Fibroblast of lung (primary cell): Measurements from ENCODE around the gene XPR1.

Experiments used
- EZH2 ChIP-seq: IDR thresholded peaks from 2 replicates; pipeline ENCODE4 v1.5.1; 2012; ENCODE audit warnings: low read length, control low read depth, mild to moderate bottlenecking; ENCODE audit errors: missing control alignments
- TF ChIP-seq, protein P1 (sequence below), 2 donors: IDR thresholded peaks in 1 of 2; conservative IDR thresholded peaks in 1 of 2; 1 replicate in 1 of 2; 2 replicates in 1 of 2; pipeline ENCODE4 v1.5.1; 2011 to 2012; ENCODE audit warnings: low read length in 2 of 2, control low read depth in 1 of 2, inconsistent platforms in 1 of 2, low read depth in 1 of 2, mild to moderate bottlenecking in 1 of 2

DNA sequence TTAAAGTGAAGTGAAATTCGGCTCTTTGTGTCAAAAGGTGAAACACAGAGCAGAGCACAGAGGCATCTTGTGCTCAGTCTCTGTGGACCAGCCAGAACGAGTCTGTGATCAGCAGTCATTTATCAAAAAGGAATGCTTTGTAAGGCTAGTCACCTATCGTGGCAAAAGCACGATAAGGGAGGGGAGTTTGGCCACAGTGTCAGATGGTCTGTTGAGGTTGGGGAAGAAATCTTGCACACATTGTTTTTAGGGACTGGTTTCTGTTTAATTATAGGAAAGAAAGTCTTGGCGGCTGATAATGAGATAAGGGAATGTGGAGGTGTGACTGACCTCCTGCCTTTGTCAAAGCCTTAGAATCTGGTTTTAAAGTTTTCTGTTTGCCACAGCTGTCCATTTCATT is 222.6 kb downstream of the XPR1 start:
- TF ChIP-seq, protein P1, sequence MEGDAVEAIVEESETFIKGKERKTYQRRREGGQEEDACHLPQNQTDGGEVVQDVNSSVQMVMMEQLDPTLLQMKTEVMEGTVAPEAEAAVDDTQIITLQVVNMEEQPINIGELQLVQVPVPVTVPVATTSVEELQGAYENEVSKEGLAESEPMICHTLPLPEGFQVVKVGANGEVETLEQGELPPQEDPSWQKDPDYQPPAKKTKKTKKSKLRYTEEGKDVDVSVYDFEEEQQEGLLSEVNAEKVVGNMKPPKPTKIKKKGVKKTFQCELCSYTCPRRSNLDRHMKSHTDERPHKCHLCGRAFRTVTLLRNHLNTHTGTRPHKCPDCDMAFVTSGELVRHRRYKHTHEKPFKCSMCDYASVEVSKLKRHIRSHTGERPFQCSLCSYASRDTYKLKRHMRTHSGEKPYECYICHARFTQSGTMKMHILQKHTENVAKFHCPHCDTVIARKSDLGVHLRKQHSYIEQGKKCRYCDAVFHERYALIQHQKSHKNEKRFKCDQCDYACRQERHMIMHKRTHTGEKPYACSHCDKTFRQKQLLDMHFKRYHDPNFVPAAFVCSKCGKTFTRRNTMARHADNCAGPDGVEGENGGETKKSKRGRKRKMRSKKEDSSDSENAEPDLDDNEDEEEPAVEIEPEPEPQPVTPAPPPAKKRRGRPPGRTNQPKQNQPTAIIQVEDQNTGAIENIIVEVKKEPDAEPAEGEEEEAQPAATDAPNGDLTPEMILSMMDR (conservative IDR thresholded peaks at IDR 0.05 in 1 of 2, IDR thresholded peaks at IDR 0.05 in 1 of 2; ENCODE audit: low read depth in 1 of 2, low read length in 2 of 2), result no peak
- TF ChIP-seq EZH2, result no peak
